WTC11 (cell line): ENCODE results near the gene PTGES2.

Source experiments
- ATF3 ChIP-seq: sonication (generic); formaldehyde crosslinking; conservative IDR thresholded peaks from 2 replicates; pipeline ENCODE4 v1.8.1; 2022; ENCODE audit warnings: mild to moderate bottlenecking, missing genetic modification reagents
- CTCF ChIP-seq: fragments of 200-600 bp; IDR thresholded peaks from 2 replicates; pipeline ENCODE4 v1.8.0; 2022; ENCODE audit warnings: antibody characterized with exemption
- FOXK1 ChIP-seq: sonication (generic); formaldehyde crosslinking; IDR thresholded peaks from 2 replicates; pipeline ENCODE4 v1.8.0; 2022; ENCODE audit warnings: mild to moderate bottlenecking, moderate library complexity, missing genetic modification reagents
- SP1 ChIP-seq: sonication (generic); formaldehyde crosslinking; conservative IDR thresholded peaks from 2 replicates; pipeline ENCODE4 v1.8.1; 2022; ENCODE audit warnings: missing genetic modification reagents
- TEAD4 ChIP-seq: sonication (generic); formaldehyde crosslinking; IDR thresholded peaks from 2 replicates; pipeline ENCODE4 v1.8.0; 2022; ENCODE audit warnings: mild to moderate bottlenecking, missing genetic modification reagents
- TF ChIP-seq, protein P1 (sequence below): fragments of 250-450 bp; sonication (Bioruptor Pico); IDR thresholded peaks from 2 replicates; pipeline ENCODE4 v1.9.0; 2021; ENCODE audit warnings: moderate library complexity, mild to moderate bottlenecking, inconsistent platforms, borderline replicate concordance
- TF ChIP-seq, protein P2 (sequence below): fragments of 250-450 bp; sonication (Bioruptor Pico); IDR thresholded peaks from 2 replicates; pipeline ENCODE4 v1.8.0; 2021; ENCODE audit warnings: mild to moderate bottlenecking
- TF ChIP-seq, protein P3 (sequence below): sonication (generic); formaldehyde crosslinking; IDR thresholded peaks from 2 replicates; pipeline ENCODE4 v1.8.0; 2023; ENCODE audit warnings: mild to moderate bottlenecking, missing genetic modification reagents

GRCh38 chr9:128120061-128120740 lies 7.3 kb downstream of the PTGES2 start:
- TF ChIP-seq CTCF (no peak), TEAD4 (CRISPR knock-in tag) (no peak), ATF3 (CRISPR knock-in tag) (no peak), SP1 (CRISPR knock-in tag) (no peak), FOXK1 (CRISPR knock-in tag) (no peak)
- TF ChIP-seq, protein P1, sequence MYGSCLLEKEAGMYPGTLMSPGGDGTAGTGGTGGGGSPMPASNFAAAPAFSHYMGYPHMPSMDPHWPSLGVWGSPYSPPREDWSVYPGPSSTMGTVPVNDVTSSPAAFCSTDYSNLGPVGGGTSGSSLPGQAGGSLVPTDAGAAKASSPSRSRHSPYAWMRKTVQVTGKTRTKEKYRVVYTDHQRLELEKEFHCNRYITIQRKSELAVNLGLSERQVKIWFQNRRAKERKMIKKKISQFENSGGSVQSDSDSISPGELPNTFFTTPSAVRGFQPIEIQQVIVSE (CRISPR knock-in tag) = no peak
- TF ChIP-seq, protein P2, sequence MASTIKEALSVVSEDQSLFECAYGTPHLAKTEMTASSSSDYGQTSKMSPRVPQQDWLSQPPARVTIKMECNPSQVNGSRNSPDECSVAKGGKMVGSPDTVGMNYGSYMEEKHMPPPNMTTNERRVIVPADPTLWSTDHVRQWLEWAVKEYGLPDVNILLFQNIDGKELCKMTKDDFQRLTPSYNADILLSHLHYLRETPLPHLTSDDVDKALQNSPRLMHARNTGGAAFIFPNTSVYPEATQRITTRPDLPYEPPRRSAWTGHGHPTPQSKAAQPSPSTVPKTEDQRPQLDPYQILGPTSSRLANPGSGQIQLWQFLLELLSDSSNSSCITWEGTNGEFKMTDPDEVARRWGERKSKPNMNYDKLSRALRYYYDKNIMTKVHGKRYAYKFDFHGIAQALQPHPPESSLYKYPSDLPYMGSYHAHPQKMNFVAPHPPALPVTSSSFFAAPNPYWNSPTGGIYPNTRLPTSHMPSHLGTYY (CRISPR knock-in tag) = no peak
- TF ChIP-seq, protein P3, sequence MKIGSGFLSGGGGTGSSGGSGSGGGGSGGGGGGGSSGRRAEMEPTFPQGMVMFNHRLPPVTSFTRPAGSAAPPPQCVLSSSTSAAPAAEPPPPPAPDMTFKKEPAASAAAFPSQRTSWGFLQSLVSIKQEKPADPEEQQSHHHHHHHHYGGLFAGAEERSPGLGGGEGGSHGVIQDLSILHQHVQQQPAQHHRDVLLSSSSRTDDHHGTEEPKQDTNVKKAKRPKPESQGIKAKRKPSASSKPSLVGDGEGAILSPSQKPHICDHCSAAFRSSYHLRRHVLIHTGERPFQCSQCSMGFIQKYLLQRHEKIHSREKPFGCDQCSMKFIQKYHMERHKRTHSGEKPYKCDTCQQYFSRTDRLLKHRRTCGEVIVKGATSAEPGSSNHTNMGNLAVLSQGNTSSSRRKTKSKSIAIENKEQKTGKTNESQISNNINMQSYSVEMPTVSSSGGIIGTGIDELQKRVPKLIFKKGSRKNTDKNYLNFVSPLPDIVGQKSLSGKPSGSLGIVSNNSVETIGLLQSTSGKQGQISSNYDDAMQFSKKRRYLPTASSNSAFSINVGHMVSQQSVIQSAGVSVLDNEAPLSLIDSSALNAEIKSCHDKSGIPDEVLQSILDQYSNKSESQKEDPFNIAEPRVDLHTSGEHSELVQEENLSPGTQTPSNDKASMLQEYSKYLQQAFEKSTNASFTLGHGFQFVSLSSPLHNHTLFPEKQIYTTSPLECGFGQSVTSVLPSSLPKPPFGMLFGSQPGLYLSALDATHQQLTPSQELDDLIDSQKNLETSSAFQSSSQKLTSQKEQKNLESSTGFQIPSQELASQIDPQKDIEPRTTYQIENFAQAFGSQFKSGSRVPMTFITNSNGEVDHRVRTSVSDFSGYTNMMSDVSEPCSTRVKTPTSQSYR = no peak
